Measurements from ENCODE around the gene CACNB1.

DNA sequence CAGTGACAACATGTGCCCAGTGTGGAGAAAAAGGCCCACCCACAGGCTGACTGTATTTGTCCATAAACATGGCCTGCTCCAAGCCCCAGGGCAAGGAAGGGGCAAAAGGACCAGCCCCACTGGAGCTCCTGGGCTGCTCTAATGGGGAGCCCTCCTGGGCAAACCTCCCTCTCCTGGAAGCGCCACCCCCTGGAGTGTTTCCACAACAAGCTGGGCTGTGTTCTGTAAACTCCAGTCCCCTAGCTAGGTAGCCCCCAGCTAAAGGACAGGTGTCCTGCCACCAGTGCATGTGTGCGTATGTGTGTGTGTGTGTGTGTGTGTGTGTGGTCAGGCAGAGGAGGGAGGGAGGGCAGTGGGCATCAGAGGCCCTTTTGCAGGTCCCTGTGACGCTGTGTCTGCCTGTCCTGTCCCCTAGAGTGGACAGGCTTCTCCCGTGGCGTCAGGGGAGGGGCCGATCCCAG, 39.5 kb upstream of the CACNB1 start:
- TF ChIP-seq, protein P1, sequence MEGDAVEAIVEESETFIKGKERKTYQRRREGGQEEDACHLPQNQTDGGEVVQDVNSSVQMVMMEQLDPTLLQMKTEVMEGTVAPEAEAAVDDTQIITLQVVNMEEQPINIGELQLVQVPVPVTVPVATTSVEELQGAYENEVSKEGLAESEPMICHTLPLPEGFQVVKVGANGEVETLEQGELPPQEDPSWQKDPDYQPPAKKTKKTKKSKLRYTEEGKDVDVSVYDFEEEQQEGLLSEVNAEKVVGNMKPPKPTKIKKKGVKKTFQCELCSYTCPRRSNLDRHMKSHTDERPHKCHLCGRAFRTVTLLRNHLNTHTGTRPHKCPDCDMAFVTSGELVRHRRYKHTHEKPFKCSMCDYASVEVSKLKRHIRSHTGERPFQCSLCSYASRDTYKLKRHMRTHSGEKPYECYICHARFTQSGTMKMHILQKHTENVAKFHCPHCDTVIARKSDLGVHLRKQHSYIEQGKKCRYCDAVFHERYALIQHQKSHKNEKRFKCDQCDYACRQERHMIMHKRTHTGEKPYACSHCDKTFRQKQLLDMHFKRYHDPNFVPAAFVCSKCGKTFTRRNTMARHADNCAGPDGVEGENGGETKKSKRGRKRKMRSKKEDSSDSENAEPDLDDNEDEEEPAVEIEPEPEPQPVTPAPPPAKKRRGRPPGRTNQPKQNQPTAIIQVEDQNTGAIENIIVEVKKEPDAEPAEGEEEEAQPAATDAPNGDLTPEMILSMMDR (IDR thresholded peaks at IDR 0.05) = no peak
- TF ChIP-seq POLR2AphosphoS5 (IDR thresholded peaks at IDR 0.05) (no peak), POLR2A (IDR thresholded peaks at IDR 0.05) (no peak)
